HG02642 (cell line): ENCODE data around the gene TMPRSS12.
"Not testable (repeated sequence)": the region's sequence is repeated elsewhere in the genome, so short reads cannot be mapped to it uniquely, and the experiment has no call there.

Experiments
- ATAC-seq: cut with Tn5 transposase; IDR thresholded peaks from one replicate; pipeline ENCODE4 v1.9.1; 2021; ENCODE audit warnings: mild to moderate bottlenecking; ENCODE audit not compliant: unreplicated experiment, poor library complexity

The TMPRSS12 gene

GRCh38 chr12:50842637-50843493, at the start of gene TMPRSS12:
TMPRSS12 (plus strand) TSS chr12:50842926; CDS start chr12:50842965, 39 bp downstream.
- no peak for ATAC-seq

- ATAC-seq, result no peak
Observed at GRCh38 chr12:50799908-50800307, 42.8 kb upstream of the TMPRSS12 start.

- no peak for ATAC-seq
Observed at GRCh38 chr12:50803230-50803875, 39.4 kb upstream of the TMPRSS12 start.

- no peak for ATAC-seq
Observed at GRCh38 chr12:50806176-50806575, 36.5 kb upstream of the TMPRSS12 start.

GRCh38 chr12:50809131-50809530, 33.6 kb upstream of the TMPRSS12 start:
- not testable (repeated sequence) for ATAC-seq

GRCh38 chr12:50814921-50815320, 27.8 kb upstream of the TMPRSS12 start:
- not testable (repeated sequence) for ATAC-seq

- no peak for ATAC-seq
Observed at GRCh38 chr12:50820177-50820576, 22.5 kb upstream of the TMPRSS12 start.

- ATAC-seq, result no peak
Observed at GRCh38 chr12:50822082-50822481, 20.6 kb upstream of the TMPRSS12 start.

GRCh38 chr12:50823724-50824123, 19.0 kb upstream of the TMPRSS12 start:
- not testable (repeated sequence) for ATAC-seq

- no peak for ATAC-seq
Observed at GRCh38 chr12:50824914-50825313, 17.8 kb upstream of the TMPRSS12 start.

- no peak for ATAC-seq
Observed at GRCh38 chr12:50825372-50825838, 17.3 kb upstream of the TMPRSS12 start.

- no peak for ATAC-seq
Observed at GRCh38 chr12:50828121-50828520, 14.6 kb upstream of the TMPRSS12 start.

GRCh38 chr12:50828886-50829285, 13.8 kb upstream of the TMPRSS12 start:
- ATAC-seq, result no peak

GRCh38 chr12:50833801-50834200, 8.9 kb upstream of the TMPRSS12 start:
- not testable (repeated sequence) for ATAC-seq

GRCh38 chr12:50839042-50839441, 3.7 kb upstream of the TMPRSS12 start:
- no peak for ATAC-seq

- ATAC-seq, result no peak
Observed at GRCh38 chr12:50840809-50841487, 1.8 kb upstream of the TMPRSS12 start.

GRCh38 chr12:50841716-50842531, 802 bp upstream of the TMPRSS12 start:
- no peak for ATAC-seq

- ATAC-seq, result no peak
Observed at GRCh38 chr12:50845021-50845647, 2.4 kb downstream of the TMPRSS12 start.

- no peak for ATAC-seq
Observed at GRCh38 chr12:50848963-50849362, 6.2 kb downstream of the TMPRSS12 start.

- not testable (repeated sequence) for ATAC-seq
Observed at GRCh38 chr12:50855218-50855617, 12.5 kb downstream of the TMPRSS12 start.
